Measurements from ENCODE around the gene FAT2.

The FAT2 gene

GRCh38 chr5:151569132-151570046 lies 21.7 kb downstream of the FAT2 start:
- Histone ChIP-seq H3K27ac (ENCODE audit: low read length, poor library complexity, severe bottlenecking) (no peak overlapping the region), H3K4me2 (ENCODE audit: low read length, poor library complexity, severe bottlenecking) (no peak overlapping the region), H4K91ac (ENCODE audit: low read length) (no peak overlapping the region), H2AFZ (ENCODE audit: low read depth, low read length) (no peak overlapping the region), H2BK12ac (ENCODE audit: low read length in 2 of 2) (no peak overlapping the region), H2BK120ac (ENCODE audit: low read depth, low read length) (no peak overlapping the region), H3K9me3 (ENCODE audit: control insufficient read depth, low read length) (no peaks in the 10 kb centered on the region), H2BK5ac (ENCODE audit: low read depth, low read length, poor library complexity, severe bottlenecking) (no peak overlapping the region), H3K79me1 (replicated peaks; ENCODE audit: low read length, poor library complexity, severe bottlenecking) (no peaks in the 10 kb centered on the region), H3K36me3 (ENCODE audit: control insufficient read depth in 1 of 2, insufficient read depth in 2 of 2, low read depth in 1 of 2, low read length in 2 of 2) (no peaks in the 10 kb centered on the region), H2BK15ac (ENCODE audit: low read depth, poor library complexity, severe bottlenecking) (no peak overlapping the region), H4K8ac (ENCODE audit: low read length) (no peak overlapping the region), H3K4me1 (ENCODE audit: control insufficient read depth, insufficient read depth, low read depth, low read length) (peaks cover 3% of the 10 kb centered on the region), H2AK5ac (ENCODE audit: low read length, severe bottlenecking) (no peak overlapping the region), H3K4me3 (ENCODE audit: insufficient read depth in 1 of 2, low read depth in 1 of 2, low read length in 2 of 2) (no peak overlapping the region), H3K23ac (ENCODE audit: low read length in 2 of 2) (no peak overlapping the region), H3K9ac (ENCODE audit: low read length) (peak overlapping the region; percentile 2), H3K27me3 (ENCODE audit: control insufficient read depth in 1 of 2, insufficient read depth in 1 of 2, low read length in 2 of 2) (peaks cover 0 to 8% of the 10 kb centered on the region in 2 experiments), H3K4ac (ENCODE audit: low read depth in 1 of 2, low read length in 2 of 2) (no peak overlapping the region), H3K18ac (ENCODE audit: low read depth in 1 of 2, low read length in 2 of 2) (no peak overlapping the region), H3K14ac (ENCODE audit: low read length in 2 of 2) (no peak overlapping the region)
- WGBS = 79% methylated on average over 8 of the region's 8 CpGs
- no peak for DNase-seq

DNA sequence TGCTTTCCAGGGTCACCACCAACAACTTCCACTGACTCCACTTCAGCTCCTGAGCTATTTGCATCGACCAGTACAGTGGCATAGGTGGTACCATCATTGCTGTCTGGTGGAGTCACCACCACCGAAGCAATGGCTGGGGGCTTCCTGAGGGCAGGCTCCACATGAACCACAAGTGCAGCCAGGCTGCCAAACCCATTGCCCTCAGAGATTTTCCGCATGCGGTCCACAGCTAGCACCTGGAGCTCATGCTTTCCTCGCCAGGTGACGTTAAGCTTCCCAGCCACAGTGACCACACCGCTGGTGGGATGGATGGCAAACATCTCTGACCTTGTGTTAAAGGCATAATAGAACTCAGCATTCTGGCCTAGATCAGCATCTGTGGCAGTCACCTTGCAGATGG lies 23.1 kb downstream of the FAT2 start:
- Histone ChIP-seq H3K27ac (ENCODE audit: low read length, poor library complexity, severe bottlenecking) (no peak overlapping the region), H3K23ac (ENCODE audit: low read length in 2 of 2) (no peak overlapping the region), H2BK12ac (ENCODE audit: low read length in 2 of 2) (no peak overlapping the region), H2BK5ac (ENCODE audit: low read depth, low read length, poor library complexity, severe bottlenecking) (no peak overlapping the region), H4K91ac (ENCODE audit: low read length) (no peak overlapping the region), H2BK15ac (ENCODE audit: low read depth, poor library complexity, severe bottlenecking) (no peak overlapping the region), H2AK5ac (ENCODE audit: low read length, severe bottlenecking) (no peak overlapping the region), H3K27me3 (ENCODE audit: control insufficient read depth in 1 of 2, insufficient read depth in 1 of 2, low read length in 2 of 2) (peaks cover 0 to 9% of the 10 kb centered on the region in 2 experiments), H3K79me1 (replicated peaks; ENCODE audit: low read length, poor library complexity, severe bottlenecking) (no peaks in the 10 kb centered on the region), H3K36me3 (ENCODE audit: control insufficient read depth in 1 of 2, insufficient read depth in 2 of 2, low read depth in 1 of 2, low read length in 2 of 2) (no peaks in the 10 kb centered on the region), H3K9me3 (ENCODE audit: control insufficient read depth, low read length) (no peaks in the 10 kb centered on the region), H3K4me1 (ENCODE audit: control insufficient read depth, insufficient read depth, low read depth, low read length) (peaks cover 3% of the 10 kb centered on the region), H3K18ac (ENCODE audit: low read depth in 1 of 2, low read length in 2 of 2) (no peak overlapping the region), H2BK120ac (ENCODE audit: low read depth, low read length) (no peak overlapping the region), H4K8ac (ENCODE audit: low read length) (no peak overlapping the region), H3K4me2 (ENCODE audit: low read length, poor library complexity, severe bottlenecking) (no peak overlapping the region), H2AFZ (ENCODE audit: low read depth, low read length) (no peak overlapping the region), H3K4me3 (ENCODE audit: insufficient read depth in 1 of 2, low read depth in 1 of 2, low read length in 2 of 2) (no peak overlapping the region), H3K14ac (ENCODE audit: low read length in 2 of 2) (no peak overlapping the region), H3K9ac (ENCODE audit: low read length) (no peak overlapping the region), H3K4ac (ENCODE audit: low read depth in 1 of 2, low read length in 2 of 2) (no peak overlapping the region)
- 81% methylated on average over 7 of the region's 7 CpGs for WGBS
- DNase-seq = no peak

DNA sequence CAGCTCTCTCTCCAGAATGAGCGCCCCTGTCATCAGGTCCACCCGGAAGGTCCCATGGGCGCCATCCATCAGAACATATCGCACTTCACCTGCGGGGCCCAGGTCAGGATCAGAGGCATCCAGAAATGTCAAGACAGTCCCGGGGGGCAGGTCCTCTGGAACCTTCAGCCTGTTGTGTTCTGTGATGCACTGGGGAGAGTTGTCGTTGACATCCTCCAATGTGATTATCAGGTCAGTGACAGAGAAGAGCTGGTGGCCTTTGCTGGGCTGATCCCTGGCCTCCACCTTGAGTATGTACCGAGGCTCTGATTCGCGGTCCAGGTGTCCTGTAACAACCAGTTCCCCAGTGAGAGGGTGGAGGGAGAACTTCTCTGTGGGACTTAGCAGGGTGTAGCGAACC lies 25.2 kb downstream of the FAT2 start:
- Histone ChIP-seq H2AK5ac (ENCODE audit: low read length, severe bottlenecking) (no peak overlapping the region), H3K27ac (ENCODE audit: low read length, poor library complexity, severe bottlenecking) (no peak overlapping the region), H3K36me3 (ENCODE audit: control insufficient read depth in 1 of 2, insufficient read depth in 2 of 2, low read depth in 1 of 2, low read length in 2 of 2) (no peaks in the 10 kb centered on the region), H2BK15ac (ENCODE audit: low read depth, poor library complexity, severe bottlenecking) (no peak overlapping the region), H3K27me3 (ENCODE audit: control insufficient read depth in 1 of 2, insufficient read depth in 1 of 2, low read length in 2 of 2) (peaks cover 0 to 19% of the 10 kb centered on the region in 2 experiments), H3K4ac (ENCODE audit: low read depth in 1 of 2, low read length in 2 of 2) (no peak overlapping the region), H3K4me2 (ENCODE audit: low read length, poor library complexity, severe bottlenecking) (no peak overlapping the region), H3K4me1 (ENCODE audit: control insufficient read depth, insufficient read depth, low read depth, low read length) (peaks cover 2% of the 10 kb centered on the region), H2BK120ac (ENCODE audit: low read depth, low read length) (no peak overlapping the region), H4K91ac (ENCODE audit: low read length) (no peak overlapping the region), H2BK12ac (ENCODE audit: low read length in 2 of 2) (no peak overlapping the region), H3K14ac (ENCODE audit: low read length in 2 of 2) (no peak overlapping the region), H3K23ac (ENCODE audit: low read length in 2 of 2) (no peak overlapping the region), H3K79me1 (replicated peaks; ENCODE audit: low read length, poor library complexity, severe bottlenecking) (no peaks in the 10 kb centered on the region), H3K9me3 (ENCODE audit: control insufficient read depth, low read length) (no peaks in the 10 kb centered on the region), H2AFZ (ENCODE audit: low read depth, low read length) (no peak overlapping the region), H3K4me3 (ENCODE audit: insufficient read depth in 1 of 2, low read depth in 1 of 2, low read length in 2 of 2) (no peak overlapping the region), H3K18ac (ENCODE audit: low read depth in 1 of 2, low read length in 2 of 2) (no peak overlapping the region), H4K8ac (ENCODE audit: low read length) (no peak overlapping the region), H2BK5ac (ENCODE audit: low read depth, low read length, poor library complexity, severe bottlenecking) (no peak overlapping the region), H3K9ac (ENCODE audit: low read length) (no peak overlapping the region)
- no peak for DNase-seq
- WGBS = 87% methylated on average over 11 of the region's 11 CpGs

GRCh38 chr5:151562019-151562707 lies 29.0 kb downstream of the FAT2 start:
- no peak overlapping the region for H3K4me3 ChIP-seq (ENCODE audit: insufficient read depth in 1 of 2, low read depth in 1 of 2, low read length in 2 of 2)
- H2AK5ac ChIP-seq (ENCODE audit: low read length, severe bottlenecking) = no peak overlapping the region
- H2AFZ ChIP-seq (ENCODE audit: low read depth, low read length) = no peak overlapping the region
- H3K9me3 ChIP-seq (ENCODE audit: control insufficient read depth, low read length) = no peaks in the 10 kb centered on the region
- no peak overlapping the region for H2BK15ac ChIP-seq (ENCODE audit: low read depth, poor library complexity, severe bottlenecking)
- no peak overlapping the region for H3K23ac ChIP-seq (ENCODE audit: low read length in 2 of 2)
- no peak overlapping the region for H3K9ac ChIP-seq (ENCODE audit: low read length)
- WGBS = 80% methylated on average over 8 of the region's 8 CpGs
- H3K18ac ChIP-seq (ENCODE audit: low read depth in 1 of 2, low read length in 2 of 2) = no peak overlapping the region
- H3K27me3 ChIP-seq (ENCODE audit: control insufficient read depth in 1 of 2, insufficient read depth in 1 of 2, low read length in 2 of 2) = peaks cover 0 to 37% of the 10 kb centered on the region in 2 experiments
- H2BK12ac ChIP-seq (ENCODE audit: low read length in 2 of 2) = no peak overlapping the region
- no peaks in the 10 kb centered on the region for H3K4me1 ChIP-seq (ENCODE audit: control insufficient read depth, insufficient read depth, low read depth, low read length)
- no peak overlapping the region for H2BK120ac ChIP-seq (ENCODE audit: low read depth, low read length)
- no peak overlapping the region for H4K91ac ChIP-seq (ENCODE audit: low read length)
- H4K8ac ChIP-seq (ENCODE audit: low read length) = no peak overlapping the region
- H3K36me3 ChIP-seq (ENCODE audit: control insufficient read depth in 1 of 2, insufficient read depth in 2 of 2, low read depth in 1 of 2, low read length in 2 of 2) = no peaks in the 10 kb centered on the region
- no peak for DNase-seq
- H3K79me1 ChIP-seq (replicated peaks; ENCODE audit: low read length, poor library complexity, severe bottlenecking) = no peaks in the 10 kb centered on the region
- H2BK5ac ChIP-seq (ENCODE audit: low read depth, low read length, poor library complexity, severe bottlenecking) = no peak overlapping the region
- H3K4me2 ChIP-seq (ENCODE audit: low read length, poor library complexity, severe bottlenecking) = no peak overlapping the region
- no peak overlapping the region for H3K14ac ChIP-seq (ENCODE audit: low read length in 2 of 2)
- no peak overlapping the region for H3K4ac ChIP-seq (ENCODE audit: low read depth in 1 of 2, low read length in 2 of 2)
- H3K27ac ChIP-seq (ENCODE audit: low read length, poor library complexity, severe bottlenecking) = no peak overlapping the region
